HG02885 (cell line): ENCODE measurements around the gene MKI67.
A peak's percentile ranks its signal among the peaks of the same experiment; 100 is the strongest.

Experiments
- ATAC-seq: cut with Tn5 transposase; IDR thresholded peaks from one replicate; pipeline ENCODE4 v1.9.1; 2021; ENCODE audit warnings: mild to moderate bottlenecking; ENCODE audit not compliant: unreplicated experiment, poor library complexity

The MKI67 gene

DNA sequence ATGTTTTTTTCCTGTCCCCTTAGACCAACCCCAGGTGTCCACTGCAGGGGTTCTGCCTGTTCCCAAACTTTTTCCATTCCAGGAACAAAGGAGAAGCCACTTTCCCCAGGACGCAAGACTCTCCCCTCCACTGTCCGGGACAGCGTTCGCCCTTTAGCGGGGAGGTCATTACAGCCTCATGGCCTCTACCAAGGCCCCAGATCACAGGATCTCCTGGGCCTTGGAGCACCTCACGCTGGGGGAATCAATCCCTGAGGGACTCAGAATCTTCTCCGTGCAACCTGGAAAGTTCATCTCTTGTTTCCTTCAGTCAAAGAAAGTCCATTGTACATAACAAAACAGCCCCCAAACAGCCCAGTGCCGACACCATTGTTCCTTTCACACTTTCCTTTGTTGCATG, 41.2 kb downstream of the MKI67 start:
- ATAC-seq, result no peak

DNA sequence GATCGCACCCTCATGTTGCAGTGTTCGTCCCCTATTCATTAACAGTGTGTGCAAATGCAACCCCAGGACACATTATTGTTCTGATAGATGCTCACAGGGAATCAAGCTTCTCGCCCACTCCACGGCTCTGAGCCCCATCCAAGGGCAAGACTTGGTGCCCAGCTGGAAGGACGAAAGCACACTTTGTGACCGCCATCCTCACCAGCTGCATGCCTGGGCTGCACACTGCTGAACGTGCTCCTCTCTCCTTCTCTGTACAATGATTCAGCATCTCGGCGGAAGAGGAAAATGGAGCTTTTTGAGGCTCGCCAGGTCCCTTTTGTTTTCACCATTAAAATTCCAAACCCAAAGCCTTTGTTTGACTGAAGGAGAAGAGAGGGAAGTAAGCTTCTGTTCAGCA, 41.9 kb downstream of the MKI67 start:
- no peak for ATAC-seq

DNA sequence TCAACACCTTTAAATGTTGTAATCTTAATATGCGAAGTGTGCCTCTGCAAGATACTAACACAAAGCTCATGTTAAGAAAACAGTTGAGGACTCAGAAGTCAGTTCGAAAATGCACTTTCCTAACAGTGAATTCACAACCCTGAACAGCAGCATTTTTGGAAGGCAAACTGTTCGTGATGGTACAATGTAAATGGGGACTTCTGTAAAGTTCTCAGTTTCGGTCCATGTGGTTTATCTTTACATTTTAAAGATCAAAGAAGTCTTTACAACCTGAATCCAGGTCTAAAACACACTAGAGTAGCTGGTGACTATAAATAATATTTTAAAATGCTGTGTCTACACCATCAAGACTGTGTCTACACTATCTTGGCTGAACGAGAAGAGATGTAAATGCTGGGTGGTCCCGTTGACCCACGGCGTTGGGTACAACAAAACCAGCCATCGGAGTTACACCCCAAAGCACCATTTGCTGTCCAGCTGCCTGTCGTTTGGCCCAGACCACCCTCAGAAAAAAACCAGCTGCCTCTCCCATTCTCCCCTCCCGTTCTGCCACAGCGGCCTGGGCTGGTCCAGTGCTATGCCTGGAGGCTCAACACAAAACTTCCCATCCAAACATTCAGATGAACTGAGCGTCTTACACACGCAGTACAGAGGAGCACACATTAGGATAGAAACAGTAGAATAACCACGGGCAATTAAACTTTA, 42.9 kb downstream of the MKI67 start:
- ATAC-seq, result no peak

- ATAC-seq, result no peak
These were observed 44.5 kb downstream of the MKI67 start for GRCh38 chr10:128081720-128082119.

DNA sequence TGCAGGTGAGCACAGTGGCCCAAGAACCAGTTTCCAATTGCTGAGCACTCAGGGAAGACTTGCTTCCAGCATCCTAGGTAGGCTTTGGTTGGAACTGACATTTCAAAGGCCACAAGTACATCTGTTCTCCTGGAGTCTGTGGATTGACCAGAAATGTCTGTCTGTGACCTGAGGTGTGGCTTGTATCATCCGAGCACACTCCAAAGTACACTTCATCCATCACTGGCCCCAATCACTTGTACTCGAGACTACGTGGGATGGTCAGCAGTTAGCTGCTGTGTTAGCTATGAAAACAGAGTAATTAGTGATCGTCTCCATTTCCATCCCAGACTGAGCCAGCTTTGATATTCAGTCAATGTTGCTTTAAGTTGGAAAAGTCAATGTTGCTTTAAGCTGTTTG, 45.0 kb downstream of the MKI67 start:
- ATAC-seq, result no peak

DNA sequence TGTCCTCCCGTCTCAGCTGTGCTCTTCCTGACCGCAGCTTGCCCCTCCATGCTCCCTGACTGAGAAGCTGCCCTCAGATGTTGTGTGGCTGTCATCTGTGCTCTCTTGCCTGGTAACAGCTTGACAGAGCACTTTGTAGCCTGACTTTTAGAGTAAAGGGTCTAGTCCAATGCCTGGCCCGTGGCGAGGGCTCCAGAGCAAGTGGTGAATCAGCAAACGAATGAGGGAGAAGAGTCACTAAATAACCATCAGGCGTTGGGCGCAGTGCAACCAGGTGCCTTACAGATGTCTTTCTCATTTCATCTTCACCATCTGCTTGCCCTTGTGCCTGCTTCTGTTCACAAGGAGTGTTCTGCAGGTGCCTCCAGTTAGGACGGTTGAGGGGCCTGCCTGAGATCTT, 45.6 kb downstream of the MKI67 start:
- ATAC-seq, result no peak

DNA sequence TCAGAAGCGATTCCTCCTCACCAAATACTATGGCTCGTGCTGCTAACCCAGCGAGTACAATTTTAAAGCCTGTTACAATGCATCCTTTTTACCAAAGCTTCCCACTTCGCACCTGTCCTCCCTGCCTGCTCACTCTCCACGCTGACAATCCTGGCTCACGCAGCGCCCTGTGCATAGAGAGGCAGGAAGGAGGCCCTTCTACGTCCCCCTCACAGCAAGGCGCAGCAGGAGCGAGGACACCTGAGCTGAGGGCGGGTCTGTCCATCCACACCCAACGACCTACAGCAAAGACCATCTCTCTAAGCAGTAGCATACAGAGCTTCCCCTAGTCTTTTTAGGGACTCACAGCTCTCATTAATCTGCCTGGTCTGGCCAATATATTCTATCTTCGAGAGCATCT, 46.0 kb downstream of the MKI67 start:
- no peak for ATAC-seq

DNA sequence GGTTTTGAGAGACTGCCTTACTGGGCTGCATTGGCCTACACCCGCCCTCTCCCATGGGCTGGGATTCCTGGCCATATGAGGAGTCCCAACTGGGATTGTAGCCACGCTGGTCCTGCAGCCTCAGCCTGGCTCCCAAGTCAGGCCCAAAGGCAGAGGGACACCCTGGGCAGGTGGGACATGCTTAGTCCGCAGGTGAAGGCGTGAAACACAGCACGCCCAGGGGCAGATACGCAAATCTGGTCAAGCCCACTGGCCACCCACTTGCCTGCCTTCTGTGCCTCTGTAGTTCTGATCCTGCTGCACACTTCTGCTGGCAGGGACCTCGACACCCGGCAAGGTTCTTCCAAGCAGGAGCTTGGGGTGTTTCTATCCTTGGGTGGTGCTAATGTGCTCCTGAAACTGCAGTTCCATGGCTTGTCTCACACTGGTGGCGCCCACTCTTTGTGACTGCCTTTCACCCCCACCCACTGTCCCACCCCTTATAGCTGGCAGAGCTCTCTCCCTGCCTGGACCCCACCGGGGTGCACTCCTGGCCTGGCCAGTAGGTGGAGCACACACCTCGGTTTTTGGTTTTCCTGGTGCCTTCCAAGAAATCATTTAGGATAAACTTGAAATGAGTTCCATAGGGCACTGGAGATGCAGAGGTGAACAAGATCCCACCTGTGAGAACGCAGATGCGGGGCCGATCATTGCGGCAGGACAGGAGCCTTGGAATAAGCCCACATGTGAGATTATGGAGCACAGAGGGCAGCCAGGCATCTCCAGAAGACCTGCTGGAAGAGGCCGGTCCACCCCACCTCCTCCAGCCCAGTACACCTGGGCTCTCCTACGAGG, 47.9 kb downstream of the MKI67 start:
- ATAC-seq, result peak; percentile 73

DNA sequence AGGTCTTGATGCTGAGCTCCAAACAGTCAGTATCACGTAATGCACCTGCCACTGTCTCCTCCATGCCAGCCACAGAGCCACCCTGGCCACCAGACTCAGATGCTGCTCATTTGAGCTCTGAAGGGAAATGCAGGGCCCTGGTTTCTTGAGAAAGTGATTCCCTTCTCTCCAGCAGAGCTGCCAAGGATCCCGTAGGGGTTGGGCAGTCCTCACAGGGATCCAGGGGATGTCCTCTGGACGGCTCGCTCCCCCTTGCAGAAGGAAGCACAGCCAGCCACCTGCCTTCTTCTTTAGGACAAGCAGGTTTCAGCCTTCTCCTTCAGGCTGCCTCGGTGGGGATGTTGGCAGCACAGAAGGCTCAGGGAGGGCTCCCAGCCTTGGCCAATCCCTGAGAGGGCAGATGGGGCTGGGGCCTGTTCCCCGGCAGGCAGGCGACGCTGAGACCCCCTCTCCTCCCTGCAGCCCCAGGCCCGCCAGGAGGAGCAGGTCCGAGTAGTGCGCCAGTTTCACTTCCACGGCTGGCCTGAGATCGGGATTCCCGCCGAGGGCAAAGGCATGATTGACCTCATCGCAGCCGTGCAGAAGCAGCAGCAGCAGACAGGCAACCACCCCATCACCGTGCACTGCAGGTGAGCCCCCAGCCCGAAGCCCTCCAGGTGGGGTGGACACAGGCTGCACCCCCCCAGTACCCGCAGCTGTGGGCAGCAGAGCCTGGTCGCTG, 48.9 kb downstream of the MKI67 start:
- ATAC-seq, result no peak

DNA sequence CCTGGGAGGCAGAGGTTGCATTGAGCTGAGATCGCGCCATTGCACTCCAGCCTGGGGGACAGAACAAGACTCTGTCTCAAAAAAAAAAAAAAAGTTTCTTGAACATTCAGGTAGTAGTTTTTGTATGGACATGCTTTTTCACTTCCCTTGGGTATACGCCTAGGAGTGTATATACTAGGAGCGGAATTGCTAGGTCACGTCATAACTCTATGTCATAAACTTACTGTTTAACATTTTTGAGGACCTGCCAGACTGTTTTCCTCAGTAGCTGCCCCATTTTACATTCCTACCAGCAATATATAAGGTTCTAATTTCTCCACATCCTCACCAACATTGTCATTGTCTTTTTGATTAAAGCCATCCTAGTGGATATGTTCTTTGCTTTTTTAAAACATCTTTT, 51.6 kb downstream of the MKI67 start:
- ATAC-seq, result no peak

GRCh38 chr10:128073890-128074289, 52.3 kb downstream of the MKI67 start:
- ATAC-seq, result no peak

GRCh38 chr10:128072941-128073645, 53.1 kb downstream of the MKI67 start:
- ATAC-seq, result no peak

DNA sequence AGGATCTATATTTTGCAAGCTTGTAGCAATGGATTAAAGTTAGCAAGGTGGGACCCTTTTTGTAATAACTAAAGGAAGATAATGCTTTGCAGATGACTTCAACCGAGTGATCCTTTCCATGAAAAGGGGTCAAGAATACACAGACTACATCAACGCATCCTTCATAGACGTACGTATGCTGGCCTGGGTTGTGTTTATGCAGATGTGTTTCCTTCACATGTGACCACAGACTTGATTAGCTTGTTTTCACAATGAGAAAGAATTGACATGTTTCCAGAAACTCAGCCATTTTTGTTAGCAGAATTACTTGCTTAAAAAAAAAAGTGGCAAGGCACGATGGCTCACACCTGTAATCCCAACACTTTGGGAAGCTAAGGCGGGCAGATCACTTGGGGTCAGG, 54.2 kb downstream of the MKI67 start:
- no peak for ATAC-seq

- ATAC-seq, result no peak
These were observed 54.8 kb downstream of the MKI67 start for GRCh38 chr10:128071417-128071782.

GRCh38 chr10:128070721-128071416, 55.4 kb downstream of the MKI67 start:
- no peak for ATAC-seq

- no peak for ATAC-seq
These were observed 56.1 kb downstream of the MKI67 start for GRCh38 chr10:128070161-128070560.

DNA sequence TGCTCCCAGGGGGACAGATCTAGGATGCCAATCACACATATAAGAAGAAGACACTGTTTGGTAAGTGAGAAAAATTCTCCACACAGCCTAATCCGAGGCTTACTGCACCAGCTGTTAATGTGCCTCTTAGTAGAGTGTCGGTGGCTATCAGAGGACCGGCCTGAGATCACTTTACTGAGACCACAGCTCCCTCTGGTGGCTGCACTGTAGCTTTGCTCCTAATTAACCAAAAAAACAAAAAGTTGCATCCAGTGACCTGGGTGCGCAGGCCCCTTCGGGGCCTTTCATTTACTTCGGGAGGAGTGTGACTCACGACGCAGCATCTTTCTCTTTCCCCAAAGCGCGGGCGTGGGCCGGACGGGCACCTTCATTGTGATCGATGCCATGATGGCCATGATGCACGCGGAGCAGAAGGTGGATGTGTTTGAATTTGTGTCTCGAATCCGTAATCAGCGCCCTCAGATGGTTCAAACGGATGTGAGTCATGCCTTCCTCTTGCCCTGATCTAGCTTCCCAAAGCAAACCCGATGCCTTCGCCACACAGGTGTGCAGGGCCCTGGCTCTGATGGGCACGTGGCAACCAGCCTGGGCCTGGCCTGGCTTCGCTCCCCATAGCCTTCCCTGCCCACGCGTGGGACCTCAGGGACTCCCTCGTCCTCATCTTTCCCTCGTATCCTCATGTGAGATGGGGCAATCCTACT, 56.7 kb downstream of the MKI67 start:
- peak; percentile 56 for ATAC-seq

- no peak for ATAC-seq
These were observed 57.6 kb downstream of the MKI67 start for GRCh38 chr10:128068398-128069285.
